ENCODE measurements around the gene OXNAD1. TPM values are rescaled to one million over a fixed set of nuclear protein-coding genes. Genes with fewer than 3 reads are reported as not detected.
A peak's percentile ranks its signal among the peaks of the same experiment; 100 is the strongest.

The OXNAD1 gene
- total RNA-seq, 1 experiment from 2014 or later = 12.1 TPM

GRCh38 chr3:16338999-16339398 is 74.0 kb downstream of the OXNAD1 start:
- Histone ChIP-seq H3K4me1 (ENCODE audit: control insufficient read depth in 1 of 2, insufficient read depth in 2 of 2, low read length in 2 of 2) (no peaks in the 10 kb centered on the region), H3K79me2 (ENCODE audit: insufficient read depth, low read length) (no peaks in the 10 kb centered on the region), H3K27ac (ENCODE audit: low read depth, low read length) (no peak overlapping the region), H3K9me3 (ENCODE audit: control insufficient read depth in 1 of 2, insufficient read depth in 1 of 2, low read depth in 1 of 2, low read length in 2 of 2) (no peaks in the 10 kb centered on the region), H3K27me3 (ENCODE audit: insufficient read depth, low read length) (no peaks in the 10 kb centered on the region), H4K20me1 (ENCODE audit: insufficient read depth) (0 out of 2 replicates have a peak, but pooled peaks cover 3% of the 10 kb centered on the region), H3K9me2 (ENCODE audit: insufficient read depth) (no peaks in the 10 kb centered on the region), H3K36me3 (ENCODE audit: control insufficient read depth in 1 of 2, insufficient read depth in 2 of 2, low read length in 2 of 2) (no peaks in the 10 kb centered on the region), H2AFZ (ENCODE audit: low read depth, low read length, poor library complexity, severe bottlenecking) (no peak overlapping the region), H3K4me2 (ENCODE audit: low read length) (no peak overlapping the region), H3K9ac (ENCODE audit: low read length) (no peak overlapping the region), H3K4me3 (replicated peaks in 1 of 2; ENCODE audit: low read depth in 1 of 2, low read length in 2 of 2) (no peak overlapping the region)
- CTCF ChIA-PET = interaction anchor here (1.1 kb wide), 1 partner anchor 49 kb away, joined by 3 read pairs; no protein-coding TSS in a partner anchor
- intact Hi-C loops (cut with micrococcal nuclease) = no loop called here
- DNase-seq (ENCODE audit: low read depth, low spot score) (no peak), ATAC-seq (no peak)
- TF ChIP-seq YY1 (IDR thresholded peaks at IDR 0.05; ENCODE audit: extremely low read depth, insufficient replicate concordance, low read depth, low read length) (no peak), CEBPB (IDR thresholded peaks at IDR 0.05; ENCODE audit: low read depth) (0 out of 2 replicates have a peak, but pooled peaks have one; percentile 32)
- RAD21 ChIA-PET (ENCODE audit: low non-redundant PET in 1 of 2, low total read pairs in 2 of 2, uncharacterized antibody in 2 of 2, unreplicated experiment in 2 of 2) = no interaction called here
- POLR2A ChIA-PET = no interaction called here
- BruUV-seq (replicated peaks) = no TSS peak

- intact Hi-C loops (cut with micrococcal nuclease) = no loop called here
- POLR2A ChIA-PET = no interaction called here
Measured at GRCh38 chr3:16343101-16343500, 78.1 kb downstream of the OXNAD1 start.

More at GRCh38 chr3:16343101-16343500, 78.1 kb downstream of the OXNAD1 start:
- no peaks in the 10 kb centered on the region for H3K27me3 ChIP-seq (ENCODE audit: insufficient read depth, low read length)
- no peaks in the 10 kb centered on the region for H3K9me3 ChIP-seq (ENCODE audit: control insufficient read depth in 1 of 2, insufficient read depth in 1 of 2, low read depth in 1 of 2, low read length in 2 of 2)
- ChIA-PET CTCF (no interaction called here), RAD21 (ENCODE audit: low non-redundant PET in 1 of 2, low total read pairs in 2 of 2, uncharacterized antibody in 2 of 2, unreplicated experiment in 2 of 2) (no interaction called here)
- no peaks in the 10 kb centered on the region for H3K4me1 ChIP-seq (ENCODE audit: control insufficient read depth in 1 of 2, insufficient read depth in 2 of 2, low read length in 2 of 2)
- H3K4me2 ChIP-seq (ENCODE audit: low read length) = no peak overlapping the region
- 0 out of 2 replicates have a peak, but pooled peaks cover 3% of the 10 kb centered on the region for H4K20me1 ChIP-seq (ENCODE audit: insufficient read depth)
- no peaks in the 10 kb centered on the region for H3K36me3 ChIP-seq (ENCODE audit: control insufficient read depth in 1 of 2, insufficient read depth in 2 of 2, low read length in 2 of 2)
- TF ChIP-seq EZH2 (IDR thresholded peaks at IDR 0.05) = no peak
- no peak for TF ChIP-seq ELF1 (IDR thresholded peaks at IDR 0.05; ENCODE audit: borderline replicate concordance, low read depth)
- no peak for TF ChIP-seq ZNF274 (IDR thresholded peaks at IDR 0.05; ENCODE audit: low read depth, low read length)
- no peak for TF ChIP-seq CEBPB (IDR thresholded peaks at IDR 0.05; ENCODE audit: low read depth)
- no peak for TF ChIP-seq REST (IDR thresholded peaks at IDR 0.05; ENCODE audit: low read depth)
- TF ChIP-seq TCF7L2 (IDR thresholded peaks at IDR 0.05; ENCODE audit: borderline replicate concordance, extremely low read depth, insufficient read depth, insufficient read length) = no peak
- TF ChIP-seq CTCF (IDR thresholded peaks at IDR 0.05 in 2 of 3, conservative IDR thresholded peaks at IDR 0.05 in 1 of 3; ENCODE audit: borderline replicate concordance in 1 of 3, insufficient read depth in 1 of 3, low read depth in 2 of 3, low read length in 2 of 3) = no peak
- TF ChIP-seq EZH2phosphoT487 (IDR thresholded peaks at IDR 0.05; ENCODE audit: borderline replicate concordance) = no peak
- no peak for TF ChIP-seq SRF (IDR thresholded peaks at IDR 0.05; ENCODE audit: low read depth)
- no peak for TF ChIP-seq ATF3 (IDR thresholded peaks at IDR 0.05)
- no peak for TF ChIP-seq SP1 (IDR thresholded peaks at IDR 0.05; ENCODE audit: low read depth)
- no peak for TF ChIP-seq RAD21 (IDR thresholded peaks at IDR 0.05; ENCODE audit: low read depth)
- no peak for TF ChIP-seq POLR2AphosphoS5 (IDR thresholded peaks at IDR 0.05; ENCODE audit: low read depth, low read length)
- no peaks in the 10 kb centered on the region for H3K79me2 ChIP-seq (ENCODE audit: insufficient read depth, low read length)
- no peaks in the 10 kb centered on the region for H3K9me2 ChIP-seq (ENCODE audit: insufficient read depth)
- ATAC-seq (no peak), DNase-seq (ENCODE audit: low read depth, low spot score) (no peak)
- H2AFZ ChIP-seq (ENCODE audit: low read depth, low read length, poor library complexity, severe bottlenecking) = no peak overlapping the region
- H3K4me3 ChIP-seq (replicated peaks in 1 of 2; ENCODE audit: low read depth in 1 of 2, low read length in 2 of 2) = no peak overlapping the region
- no TSS peak for BruUV-seq (replicated peaks)
- no peak overlapping the region for H3K27ac ChIP-seq (ENCODE audit: low read depth, low read length)
- no peak overlapping the region for H3K9ac ChIP-seq (ENCODE audit: low read length)

Data from HCT116 (cell line).